Thyroid gland (tissue), 4 donors: Measurements from ENCODE around the gene KCNK1. TPM values are rescaled to one million over a fixed set of nuclear protein-coding genes. Genes with fewer than 3 reads are reported as not detected.

Source experiments
- DNase-seq, 2 donors: peaks; one replicate each; pipeline ENCODE4 v3.0.0-alpha.2; 2019
- H3K27ac ChIP-seq, 3 donors: fragments of 200-600 bp; sonication (generic); 1 replicate in 2 of 3; 2 replicates in 1 of 3; pipeline ENCODE4 v1.5.1; 2016 to 2019; ENCODE audit warnings: mild to moderate bottlenecking in 1 of 3, moderate library complexity in 1 of 3
- H3K27me3 ChIP-seq: fragments of 200-600 bp; sonication (generic); one replicate; pipeline ENCODE4 v1.5.1; 2019
- H3K36me3 ChIP-seq, 2 donors: fragments of 200-600 bp; sonication (generic); one replicate each; pipeline ENCODE4 v1.5.1; 2016 to 2019
- H3K4me1 ChIP-seq, 2 donors: fragments of 200-600 bp; sonication (generic); one replicate each; pipeline ENCODE4 v1.5.1; 2017 to 2019
- H3K4me3 ChIP-seq, 3 donors: fragments of 200-600 bp; sonication (generic); replicated peaks in 1 of 3; 1 replicate in 2 of 3; 2 replicates in 1 of 3; pipeline ENCODE4 v1.5.1; 2016; ENCODE audit warnings: mild to moderate bottlenecking in 1 of 3
- H3K9me3 ChIP-seq: fragments of 200-600 bp; sonication (generic); one replicate; pipeline ENCODE4 v1.5.1; 2017
- POLR2A ChIP-seq, 2 donors: fragments of 450-650 bp; IDR thresholded peaks; one replicate each; pipeline ENCODE4 v1.6.1; 2017; ENCODE audit warnings: antibody characterized with exemption in 2 of 2, mild to moderate bottlenecking in 2 of 2, moderate library complexity in 1 of 2
- WGBS, 2 donors: methylation state at CpG; one replicate each; pipeline ENCODE4 v1.1.5; 2017; 5-methylcytosine and 5-hydroxymethylcytosine counted together
- intact Hi-C: fragments of 100-400 bp; cut with DNase I; formaldehyde crosslinking; loops from one replicate; pipeline ENCODE4 v1.15.1; 2023
- total RNA-seq, 4 donors: library from RNA; depleted of rRNA; stranded (reverse); fragments of >200 nt; gene quantifications; one replicate each; pipeline ENCODE4 v1.2.3, GENCODE V29; 2016
- TF ChIP-seq, protein P1 (sequence below), 6 experiments: fragments of 200-600 bp in 3 of 6; fragments of 450-650 bp in 3 of 6; sonication (generic) in 3 of 6; IDR thresholded peaks; one replicate each; pipeline ENCODE4 v1.5.1; 2016 to 2019; ENCODE audit warnings: antibody characterized with exemption in 6 of 6, mild to moderate bottlenecking in 2 of 6, inconsistent platforms in 1 of 6, moderate library complexity in 1 of 6

Gene KCNK1
- total RNA-seq, 4 donors from 2014 or later: 6.7 to 8.3 (median 7.6) TPM

DNA sequence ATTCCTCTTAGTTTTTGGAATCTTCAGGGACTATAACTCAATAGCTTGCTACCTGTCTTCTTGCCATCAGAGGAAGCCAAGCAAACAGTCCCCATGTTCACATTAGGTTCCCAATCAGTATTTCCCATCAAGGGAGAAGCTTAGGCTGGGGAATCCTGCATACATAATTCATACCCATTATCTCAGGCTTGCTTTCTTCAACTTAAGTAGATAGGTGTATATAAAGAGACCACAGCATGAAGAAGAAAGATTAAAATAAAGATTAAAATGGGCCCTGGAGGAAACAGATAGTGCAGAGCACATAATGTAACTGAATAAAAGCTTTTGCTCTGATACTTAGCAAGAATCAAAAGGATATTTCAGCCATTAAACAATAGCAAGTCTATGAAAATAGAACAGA lies 29.0 kb upstream of the KCNK1 start:
- intact Hi-C loops: no loop called here

DNA sequence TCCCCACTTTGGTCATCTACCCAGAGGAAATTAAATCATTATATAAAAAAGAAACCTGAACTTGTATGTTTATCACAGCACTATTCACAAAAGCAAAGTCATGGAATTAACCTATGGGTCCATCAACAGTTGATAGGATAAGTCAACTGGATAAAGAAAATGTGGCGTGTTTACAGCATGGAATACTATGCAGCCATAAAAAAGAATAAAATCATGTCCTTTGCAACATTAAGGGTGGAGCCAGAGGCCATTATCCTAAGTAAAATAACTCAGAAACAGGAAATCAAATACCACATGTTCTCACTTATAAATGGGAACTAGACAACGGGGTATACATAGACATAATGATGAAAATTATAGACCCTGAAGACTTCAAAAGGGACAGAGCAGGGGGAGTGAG lies 27.6 kb upstream of the KCNK1 start:
- Histone ChIP-seq H3K36me3 (no peaks in the 10 kb centered on the region), H3K4me1 (peaks cover 0 to 14% of the 10 kb centered on the region in 2 donors), H3K27me3 (no peaks in the 10 kb centered on the region), H3K4me3 (no peak overlapping the region), H3K27ac (no peak overlapping the region), H3K9me3 (no peaks in the 10 kb centered on the region)
- no peak for DNase-seq
- intact Hi-C loops: no loop called here
- WGBS, 2 donors: 91 to 93% methylated on average over 2 of the region's 2 CpGs
- TF ChIP-seq, protein P1, sequence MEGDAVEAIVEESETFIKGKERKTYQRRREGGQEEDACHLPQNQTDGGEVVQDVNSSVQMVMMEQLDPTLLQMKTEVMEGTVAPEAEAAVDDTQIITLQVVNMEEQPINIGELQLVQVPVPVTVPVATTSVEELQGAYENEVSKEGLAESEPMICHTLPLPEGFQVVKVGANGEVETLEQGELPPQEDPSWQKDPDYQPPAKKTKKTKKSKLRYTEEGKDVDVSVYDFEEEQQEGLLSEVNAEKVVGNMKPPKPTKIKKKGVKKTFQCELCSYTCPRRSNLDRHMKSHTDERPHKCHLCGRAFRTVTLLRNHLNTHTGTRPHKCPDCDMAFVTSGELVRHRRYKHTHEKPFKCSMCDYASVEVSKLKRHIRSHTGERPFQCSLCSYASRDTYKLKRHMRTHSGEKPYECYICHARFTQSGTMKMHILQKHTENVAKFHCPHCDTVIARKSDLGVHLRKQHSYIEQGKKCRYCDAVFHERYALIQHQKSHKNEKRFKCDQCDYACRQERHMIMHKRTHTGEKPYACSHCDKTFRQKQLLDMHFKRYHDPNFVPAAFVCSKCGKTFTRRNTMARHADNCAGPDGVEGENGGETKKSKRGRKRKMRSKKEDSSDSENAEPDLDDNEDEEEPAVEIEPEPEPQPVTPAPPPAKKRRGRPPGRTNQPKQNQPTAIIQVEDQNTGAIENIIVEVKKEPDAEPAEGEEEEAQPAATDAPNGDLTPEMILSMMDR (IDR thresholded peaks at IDR 0.05): no peak
- no peak for TF ChIP-seq POLR2A (IDR thresholded peaks at IDR 0.05)

More for the DNA sequence above, 29.0 kb upstream of the KCNK1 start:
- Histone ChIP-seq H3K36me3 (no peaks in the 10 kb centered on the region), H3K27me3 (no peaks in the 10 kb centered on the region), H3K4me3 (no peak overlapping the region), H3K9me3 (no peaks in the 10 kb centered on the region), H3K27ac (peak overlapping the region in 2 of 3 donors; percentile 41 to 71), H3K4me1 (peaks cover 0 to 14% of the 10 kb centered on the region in 2 donors)
- no peak for DNase-seq
- TF ChIP-seq, protein P1 (IDR thresholded peaks at IDR 0.05): no peak
- TF ChIP-seq POLR2A (IDR thresholded peaks at IDR 0.05): no peak

DNA sequence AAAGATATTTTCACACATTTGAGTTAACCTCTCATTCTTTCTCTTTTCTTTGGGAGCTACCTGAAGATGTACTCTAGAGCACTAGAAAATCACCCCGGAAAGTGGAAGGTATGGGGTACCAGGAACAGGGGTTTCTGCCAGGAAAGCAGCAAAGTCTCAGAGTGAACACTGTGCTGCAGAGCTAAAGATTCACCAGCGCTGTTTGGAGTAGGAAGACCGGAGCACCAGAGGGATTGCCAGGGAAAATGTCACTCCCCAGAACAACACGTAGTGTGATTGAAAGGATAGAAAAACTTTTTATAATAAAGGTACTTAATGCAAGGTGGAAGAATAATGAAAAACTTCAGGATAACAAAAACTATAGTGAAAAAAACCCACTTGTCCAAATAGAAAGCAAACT lies 26.7 kb upstream of the KCNK1 start:
- Histone ChIP-seq H3K9me3 (no peaks in the 10 kb centered on the region), H3K36me3 (no peaks in the 10 kb centered on the region), H3K4me1 (peaks cover 0 to 14% of the 10 kb centered on the region in 2 donors), H3K27me3 (no peaks in the 10 kb centered on the region), H3K27ac (no peak overlapping the region), H3K4me3 (no peak overlapping the region)
- TF ChIP-seq, protein P1 (IDR thresholded peaks at IDR 0.05): no peak
- TF ChIP-seq POLR2A (IDR thresholded peaks at IDR 0.05): no peak
- intact Hi-C loops: no loop called here
- 81 to 88% methylated on average over 4 of the region's 4 CpGs for WGBS, 2 donors
- no peak for DNase-seq

DNA sequence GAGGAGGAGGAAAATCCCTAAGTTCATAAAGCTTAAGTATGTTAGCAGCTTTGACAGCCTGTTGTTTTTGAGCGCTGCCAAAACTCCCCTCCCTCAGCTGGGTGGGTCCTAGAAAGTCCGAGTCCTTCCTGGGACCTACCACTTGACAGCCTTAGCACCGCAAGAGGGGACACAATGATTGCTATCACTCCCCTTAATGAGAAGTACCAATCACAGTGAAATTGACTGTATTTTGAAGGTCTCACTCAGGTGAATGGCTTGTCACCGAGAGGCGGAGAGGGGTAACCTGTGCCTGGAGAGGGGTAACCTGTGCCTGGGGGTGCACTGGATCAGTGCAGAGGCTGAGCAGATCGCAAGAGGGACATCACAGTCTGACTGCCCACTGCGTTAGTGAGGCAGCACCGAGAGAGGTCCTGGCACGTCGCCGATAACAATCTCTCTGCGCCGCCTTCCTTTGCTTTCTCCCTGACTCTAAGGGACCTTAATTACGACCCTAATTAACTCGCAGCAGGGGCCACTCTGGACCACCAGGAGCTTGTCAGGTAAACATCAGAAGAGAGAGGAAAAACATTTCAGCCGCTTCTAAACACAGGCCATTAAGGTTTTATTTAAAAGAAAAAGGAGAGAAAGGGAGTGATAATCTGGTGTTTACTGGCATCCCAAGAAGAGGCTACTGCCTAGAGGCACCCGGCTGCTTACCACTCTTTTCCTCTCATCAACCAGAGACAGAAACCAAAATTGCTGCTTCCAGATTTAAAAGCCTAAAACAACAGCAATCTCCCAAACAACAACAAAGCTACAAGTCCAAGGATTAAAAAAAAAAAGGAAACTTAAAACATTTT lies 25.7 kb upstream of the KCNK1 start:
- Histone ChIP-seq H3K36me3 (no peaks in the 10 kb centered on the region), H3K27ac (no peak overlapping the region), H3K4me3 (no peak overlapping the region), H3K4me1 (peaks cover 0 to 14% of the 10 kb centered on the region in 2 donors), H3K9me3 (no peaks in the 10 kb centered on the region), H3K27me3 (no peaks in the 10 kb centered on the region)
- WGBS, 2 donors: 5 to 10% methylated on average over 14 to 17 of the region's 17 CpGs
- TF ChIP-seq, protein P1 (IDR thresholded peaks at IDR 0.05): no peak
- TF ChIP-seq POLR2A (IDR thresholded peaks at IDR 0.05): no peak
- peak; percentile 60 to 67 for DNase-seq
- intact Hi-C loops: no loop called here

DNA sequence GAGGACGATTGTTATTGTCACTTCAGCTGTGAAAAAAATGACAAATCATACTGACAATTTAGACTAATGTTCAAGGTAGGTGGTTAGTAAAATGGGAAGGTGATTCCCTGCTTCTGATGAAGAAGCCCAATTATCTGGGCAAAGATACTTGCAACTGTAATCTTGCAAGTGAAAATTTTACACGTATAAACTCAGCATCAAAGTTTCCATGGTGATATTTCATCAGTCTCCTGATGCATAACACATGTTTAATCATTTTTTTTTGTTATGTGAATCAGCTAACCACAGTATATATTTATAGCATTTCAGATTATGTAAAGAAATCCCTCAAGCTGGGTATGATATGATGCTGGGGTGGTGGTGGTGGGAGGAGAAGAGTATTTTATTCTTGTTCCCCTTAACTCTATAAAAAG lies 16.4 kb upstream of the KCNK1 start:
- no peaks in the 10 kb centered on the region for H3K36me3 ChIP-seq
- H3K27ac ChIP-seq: no peak overlapping the region
- H3K9me3 ChIP-seq: no peaks in the 10 kb centered on the region
- no peaks in the 10 kb centered on the region for H3K27me3 ChIP-seq
- 64 to 80% methylated on average over 2 of the region's 2 CpGs for WGBS, 2 donors
- intact Hi-C loops: no loop called here
- TF ChIP-seq, protein P1 (IDR thresholded peaks at IDR 0.05): no peak
- no peak for TF ChIP-seq POLR2A (IDR thresholded peaks at IDR 0.05)
- no peak overlapping the region for H3K4me3 ChIP-seq
- no peak for DNase-seq
- peaks cover 4 to 6% of the 10 kb centered on the region in 2 donors for H3K4me1 ChIP-seq
